ENCODE results near the gene ENTPD5.

DNA sequence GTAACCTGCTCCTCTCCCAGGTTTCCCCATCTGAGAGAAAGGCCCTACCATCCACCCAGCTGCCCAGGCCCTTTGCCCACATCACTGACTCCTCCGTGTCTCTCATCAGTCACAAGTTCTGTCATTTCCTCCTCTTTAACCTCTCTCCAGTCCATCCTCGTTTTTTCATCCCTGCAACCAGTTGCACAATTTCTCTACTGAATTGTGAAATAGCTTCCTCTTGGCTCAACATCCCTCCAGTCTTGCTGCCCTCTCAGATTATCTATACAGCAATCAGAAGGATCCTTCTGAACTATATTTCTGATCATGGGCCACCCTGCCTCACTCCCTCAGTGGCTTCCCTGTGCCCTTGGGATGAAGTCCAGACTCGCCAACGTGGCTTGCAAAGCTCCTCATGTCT is 76.0 kb downstream of the ENTPD5 start:
- no peak for TF ChIP-seq POLR2A (IDR thresholded peaks at IDR 0.05)
- no peak for TF ChIP-seq CTCF (IDR thresholded peaks at IDR 0.05)
